ENCODE data around the gene GIGYF2.

GRCh38 chr2:232794981-232795380 is 97.8 kb downstream of the GIGYF2 start:
- TF ChIP-seq, protein P1, sequence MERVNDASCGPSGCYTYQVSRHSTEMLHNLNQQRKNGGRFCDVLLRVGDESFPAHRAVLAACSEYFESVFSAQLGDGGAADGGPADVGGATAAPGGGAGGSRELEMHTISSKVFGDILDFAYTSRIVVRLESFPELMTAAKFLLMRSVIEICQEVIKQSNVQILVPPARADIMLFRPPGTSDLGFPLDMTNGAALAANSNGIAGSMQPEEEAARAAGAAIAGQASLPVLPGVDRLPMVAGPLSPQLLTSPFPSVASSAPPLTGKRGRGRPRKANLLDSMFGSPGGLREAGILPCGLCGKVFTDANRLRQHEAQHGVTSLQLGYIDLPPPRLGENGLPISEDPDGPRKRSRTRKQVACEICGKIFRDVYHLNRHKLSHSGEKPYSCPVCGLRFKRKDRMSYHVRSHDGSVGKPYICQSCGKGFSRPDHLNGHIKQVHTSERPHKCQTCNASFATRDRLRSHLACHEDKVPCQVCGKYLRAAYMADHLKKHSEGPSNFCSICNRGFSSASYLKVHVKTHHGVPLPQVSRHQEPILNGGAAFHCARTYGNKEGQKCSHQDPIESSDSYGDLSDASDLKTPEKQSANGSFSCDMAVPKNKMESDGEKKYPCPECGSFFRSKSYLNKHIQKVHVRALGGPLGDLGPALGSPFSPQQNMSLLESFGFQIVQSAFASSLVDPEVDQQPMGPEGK (CRISPR knock-in tag; IDR thresholded peaks at IDR 0.05; ENCODE audit: borderline replicate concordance), result no peak
- no peak for TF ChIP-seq ARNTL (CRISPR knock-in tag; IDR thresholded peaks at IDR 0.05; ENCODE audit: borderline replicate concordance, low read depth)
- TF ChIP-seq RARB (CRISPR knock-in tag; IDR thresholded peaks at IDR 0.05), result no peak
- no peak for TF ChIP-seq ZFP30 (CRISPR knock-in tag; IDR thresholded peaks at IDR 0.05)
- no peak for TF ChIP-seq TOX (CRISPR knock-in tag; IDR thresholded peaks at IDR 0.05; ENCODE audit: borderline replicate concordance)
- no peak for TF ChIP-seq ZFP3 (CRISPR knock-in tag; IDR thresholded peaks at IDR 0.05)
- TF ChIP-seq TCF4 (CRISPR knock-in tag; IDR thresholded peaks at IDR 0.05; ENCODE audit: borderline replicate concordance), result no peak
- TF ChIP-seq, protein P2, sequence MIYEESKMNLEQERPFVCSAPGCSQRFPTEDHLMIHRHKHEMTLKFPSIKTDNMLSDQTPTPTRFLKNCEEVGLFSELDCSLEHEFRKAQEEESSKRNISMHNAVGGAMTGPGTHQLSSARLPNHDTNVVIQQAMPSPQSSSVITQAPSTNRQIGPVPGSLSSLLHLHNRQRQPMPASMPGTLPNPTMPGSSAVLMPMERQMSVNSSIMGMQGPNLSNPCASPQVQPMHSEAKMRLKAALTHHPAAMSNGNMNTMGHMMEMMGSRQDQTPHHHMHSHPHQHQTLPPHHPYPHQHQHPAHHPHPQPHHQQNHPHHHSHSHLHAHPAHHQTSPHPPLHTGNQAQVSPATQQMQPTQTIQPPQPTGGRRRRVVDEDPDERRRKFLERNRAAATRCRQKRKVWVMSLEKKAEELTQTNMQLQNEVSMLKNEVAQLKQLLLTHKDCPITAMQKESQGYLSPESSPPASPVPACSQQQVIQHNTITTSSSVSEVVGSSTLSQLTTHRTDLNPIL (CRISPR knock-in tag; IDR thresholded peaks at IDR 0.05; ENCODE audit: low read depth), result no peak

Data from SK-N-SH treated with all-trans-retinoic acid at 6 μM for 48 hours (cell line).